SH-SY5Y (cell line): ENCODE data around the gene AHRR.

Experiments used
- GATA2 ChIP-seq: IDR thresholded peaks from 2 replicates; pipeline ENCODE4 v1.6.1; 2011; ENCODE audit warnings: mild to moderate bottlenecking, low read depth, low read length
- GATA3 ChIP-seq: IDR thresholded peaks from 2 replicates; pipeline ENCODE4 v1.6.1; 2011; ENCODE audit warnings: low read depth, mild to moderate bottlenecking, low read length, moderate library complexity

- TF ChIP-seq GATA2 (no peak), GATA3 (no peak)
These were observed 111.6 kb downstream of the AHRR start for GRCh38 chr5:432928-433791.
